DMS114 treated with DMSO at 0.1 percent for 48 hours (cell line): ENCODE measurements around the gene GNB1L.
A peak's percentile ranks its signal among the peaks of the same experiment; 100 is the strongest.

Experiments used
- DNase-seq: peaks from one replicate; lab custom pipeline; 2025; ENCODE audit not compliant: unreplicated experiment; lab: John Stamatoyannopoulos, UW

The GNB1L gene

GRCh38 chr22:19764299-19764593 is 90.4 kb downstream of the GNB1L start:
- DNase-seq: no peak

GRCh38 chr22:19763458-19764298 is 91.0 kb downstream of the GNB1L start:
- no peak for DNase-seq

GRCh38 chr22:19762568-19763457 is 91.9 kb downstream of the GNB1L start:
- DNase-seq: no peak

GRCh38 chr22:19761725-19762567 is 92.7 kb downstream of the GNB1L start:
- peak; percentile 17 for DNase-seq

GRCh38 chr22:19760951-19761724 is 93.5 kb downstream of the GNB1L start:
- DNase-seq: no peak

- peak; percentile 23 for DNase-seq
Observed at GRCh38 chr22:19760058-19760950, 94.4 kb downstream of the GNB1L start, which contains the start of gene TBX1. TSS of gene TBX1 (plus strand) at chr22:19760778. CDS start at chr22:19760844, 66 bp downstream.

- no peak for DNase-seq
Observed at GRCh38 chr22:19759427-19760057, 95.1 kb downstream of the GNB1L start.

- DNase-seq: no peak
Observed at GRCh38 chr22:19758896-19759426, 95.7 kb downstream of the GNB1L start.

GRCh38 chr22:19757985-19758895 is 96.4 kb downstream of the GNB1L start:
- no peak for DNase-seq

- DNase-seq: no peak
Observed at GRCh38 chr22:19757140-19757984, 97.3 kb downstream of the GNB1L start.

GRCh38 chr22:19756288-19757128 is 98.2 kb downstream of the GNB1L start:
- DNase-seq: no peak

GRCh38 chr22:19755722-19756287 is 98.9 kb downstream of the GNB1L start:
- no peak for DNase-seq

- DNase-seq: no peak
Observed at GRCh38 chr22:19755145-19755710, 99.4 kb downstream of the GNB1L start.

- DNase-seq: no peak
Observed at GRCh38 chr22:19754701-19755144, 100.0 kb downstream of the GNB1L start.
